Esophagus muscularis mucosa (tissue), 4 donors: Measurements from ENCODE around the gene GRB2. TPM values are rescaled to one million over a fixed set of nuclear protein-coding genes. Genes with fewer than 3 reads are reported as not detected.

Experiments used
- DNase-seq: peaks from one replicate; pipeline ENCODE4 v3.0.0-alpha.2; 2017; ENCODE audit errors: extremely low spot score
- H3K27ac ChIP-seq, 4 donors: fragments of 200-600 bp; sonication (generic); replicated peaks in 1 of 4; 1 replicate in 3 of 4; 2 replicates in 1 of 4; pipeline ENCODE4 v1.5.1; 2016 to 2019; ENCODE audit warnings: mild to moderate bottlenecking in 1 of 4
- H3K27me3 ChIP-seq, 4 donors: fragments of 200-600 bp; sonication (generic); one replicate each; pipeline versions ENCODE4 v1.5.1 to v1.6.0; 2016 to 2019
- H3K36me3 ChIP-seq, 4 donors: fragments of 200-600 bp; sonication (generic); one replicate each; pipeline ENCODE4 v1.5.1; 2016 to 2019
- H3K4me1 ChIP-seq, 4 donors: fragments of 200-600 bp; sonication (generic); one replicate each; pipeline ENCODE4 v1.5.1; 2016 to 2019
- H3K4me3 ChIP-seq, 4 donors: fragments of 200-600 bp; sonication (generic); 1 replicate in 2 of 4; 2 replicates in 2 of 4; pipeline ENCODE4 v1.5.1; 2016 to 2019; ENCODE audit warnings: mild to moderate bottlenecking in 4 of 4, moderate library complexity in 1 of 4
- H3K9me3 ChIP-seq, 4 donors: fragments of 200-600 bp; sonication (generic); 1 replicate in 3 of 4; 2 replicates in 1 of 4; pipeline ENCODE4 v1.5.1; 2016 to 2019
- EP300 ChIP-seq: sonication (generic); formaldehyde crosslinking; IDR thresholded peaks from one replicate; pipeline ENCODE4 v1.6.1; 2017; ENCODE audit warnings: antibody characterized with exemption
- POLR2A ChIP-seq: fragments of 450-650 bp; IDR thresholded peaks from one replicate; pipeline ENCODE4 v1.6.1; 2017; ENCODE audit warnings: antibody characterized with exemption, moderate library complexity, mild to moderate bottlenecking, low read depth
- POLR2AphosphoS5 ChIP-seq, 2 donors: sonication (generic); formaldehyde crosslinking; IDR thresholded peaks; one replicate each; pipeline ENCODE4 v1.6.1; 2017; ENCODE audit warnings: antibody characterized with exemption in 2 of 2
- WGBS: methylation state at CpG from one replicate; pipeline ENCODE4 v1.1.5; 2018; 5-methylcytosine and 5-hydroxymethylcytosine counted together
- intact Hi-C: fragments of 100-400 bp; cut with DNase I; formaldehyde crosslinking; loops from one replicate; pipeline ENCODE4 v1.15.1; 2023
- total RNA-seq, 4 donors: library from RNA; depleted of rRNA; stranded (reverse); fragments of >200 nt; gene quantifications; one replicate each; pipeline versions ENCODE4 v1.1.0 to v1.2.1, GENCODE V29; 2016
- TF ChIP-seq, protein P1 (sequence below), 3 experiments: fragments of 200-600 bp in 2 of 3; fragments of 450-650 bp in 1 of 3; sonication (generic) in 2 of 3; IDR thresholded peaks; one replicate each; pipeline ENCODE4 v1.5.1; 2017 to 2019; ENCODE audit warnings: antibody characterized with exemption in 3 of 3, mild to moderate bottlenecking in 2 of 3, moderate library complexity in 1 of 3

GRB2 gene
- total RNA-seq, 4 donors from 2014 or later = 84.3 to 140 (median 113) TPM

GRCh38 chr17:75327757-75328156, 77.7 kb downstream of the GRB2 start:
- H3K9me3 ChIP-seq = no peaks in the 10 kb centered on the region
- H3K27ac ChIP-seq = no peak overlapping the region
- WGBS = 75% methylated on average over 2 of the region's 2 CpGs
- intact Hi-C loops = loop anchor here (10.0 kb wide), 1 partner anchor 257 kb away; the partner anchor contains the start of gene MYO15B
- TF ChIP-seq POLR2AphosphoS5 (IDR thresholded peaks at IDR 0.05) (no peak), EP300 (no peak), POLR2A (no peak)
- TF ChIP-seq, protein P1, sequence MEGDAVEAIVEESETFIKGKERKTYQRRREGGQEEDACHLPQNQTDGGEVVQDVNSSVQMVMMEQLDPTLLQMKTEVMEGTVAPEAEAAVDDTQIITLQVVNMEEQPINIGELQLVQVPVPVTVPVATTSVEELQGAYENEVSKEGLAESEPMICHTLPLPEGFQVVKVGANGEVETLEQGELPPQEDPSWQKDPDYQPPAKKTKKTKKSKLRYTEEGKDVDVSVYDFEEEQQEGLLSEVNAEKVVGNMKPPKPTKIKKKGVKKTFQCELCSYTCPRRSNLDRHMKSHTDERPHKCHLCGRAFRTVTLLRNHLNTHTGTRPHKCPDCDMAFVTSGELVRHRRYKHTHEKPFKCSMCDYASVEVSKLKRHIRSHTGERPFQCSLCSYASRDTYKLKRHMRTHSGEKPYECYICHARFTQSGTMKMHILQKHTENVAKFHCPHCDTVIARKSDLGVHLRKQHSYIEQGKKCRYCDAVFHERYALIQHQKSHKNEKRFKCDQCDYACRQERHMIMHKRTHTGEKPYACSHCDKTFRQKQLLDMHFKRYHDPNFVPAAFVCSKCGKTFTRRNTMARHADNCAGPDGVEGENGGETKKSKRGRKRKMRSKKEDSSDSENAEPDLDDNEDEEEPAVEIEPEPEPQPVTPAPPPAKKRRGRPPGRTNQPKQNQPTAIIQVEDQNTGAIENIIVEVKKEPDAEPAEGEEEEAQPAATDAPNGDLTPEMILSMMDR (IDR thresholded peaks at IDR 0.05) = no peak
- H3K4me1 ChIP-seq = peaks cover 27 to 49% (median 37%) of the 10 kb centered on the region in 4 donors
- H3K36me3 ChIP-seq = peaks cover 3 to 33% (median 24%) of the 10 kb centered on the region in 4 donors
- H3K27me3 ChIP-seq = no peaks in the 10 kb centered on the region
- no peak overlapping the region for H3K4me3 ChIP-seq
- no peak for DNase-seq

DNA sequence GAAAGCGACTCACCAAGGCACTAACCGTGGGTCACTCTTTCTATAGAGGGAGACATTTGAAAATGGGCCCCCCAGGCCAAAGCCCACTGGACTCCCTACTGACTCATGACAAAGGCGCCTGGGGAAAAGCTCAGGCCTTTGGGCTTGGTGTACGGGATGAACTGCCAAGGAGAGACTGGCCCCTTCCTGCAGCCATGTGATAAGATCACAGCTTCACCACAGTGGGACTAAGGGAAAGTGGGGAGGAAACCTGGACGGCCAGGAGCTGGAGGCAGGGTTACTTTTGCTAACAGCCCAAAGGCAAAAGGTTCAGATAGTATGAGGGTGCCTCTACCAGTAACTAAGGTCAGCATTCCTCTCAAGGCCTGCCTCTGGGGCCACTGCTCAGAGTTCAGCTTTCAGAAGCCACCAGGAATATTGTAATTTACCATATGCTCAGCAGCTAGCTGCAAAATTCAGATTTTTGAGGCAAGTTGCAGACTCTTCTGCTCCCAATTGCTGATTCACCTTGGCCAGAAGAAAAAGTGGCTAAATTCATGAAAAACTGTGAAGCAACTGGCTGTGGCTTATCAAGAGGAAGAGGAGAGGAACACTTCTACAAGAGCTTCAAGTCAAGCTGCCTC, 79.1 kb downstream of the GRB2 start:
- intact Hi-C loops = loop anchor here (10.0 kb wide), 1 partner anchor 258 kb away; the partner anchor contains the start of gene MYO15B
- Histone ChIP-seq H3K36me3 (peaks cover 3 to 35% (median 26%) of the 10 kb centered on the region in 4 donors), H3K4me1 (peaks cover 27 to 43% (median 35%) of the 10 kb centered on the region in 4 donors), H3K9me3 (no peaks in the 10 kb centered on the region), H3K27ac (peak overlapping the region; percentile 7 to 64 (median 42)), H3K4me3 (no peak overlapping the region), H3K27me3 (no peaks in the 10 kb centered on the region)
- no peak for DNase-seq
- 60% methylated on average over 5 of the region's 5 CpGs for WGBS
- TF ChIP-seq, protein P1 (IDR thresholded peaks at IDR 0.05) = no peak
- TF ChIP-seq POLR2AphosphoS5 (IDR thresholded peaks at IDR 0.05) = no peak
- no peak for TF ChIP-seq POLR2A

- Histone ChIP-seq H3K27ac (peak overlapping the region; percentile 7 to 64 (median 42)), H3K9me3 (no peaks in the 10 kb centered on the region), H3K4me3 (no peak overlapping the region), H3K36me3 (peaks cover 4 to 37% (median 29%) of the 10 kb centered on the region in 4 donors), H3K4me1 (peaks cover 23 to 40% (median 33%) of the 10 kb centered on the region in 4 donors), H3K27me3 (no peaks in the 10 kb centered on the region)
- intact Hi-C loops = loop anchor here (10.0 kb wide), 1 partner anchor 259 kb away; the partner anchor contains the start of gene MYO15B
- DNase-seq = no peak
- 49% methylated on average over 7 of the region's 7 CpGs for WGBS
- TF ChIP-seq POLR2A = no peak
Measured at GRCh38 chr17:75325827-75326225, 79.7 kb downstream of the GRB2 start.

DNA sequence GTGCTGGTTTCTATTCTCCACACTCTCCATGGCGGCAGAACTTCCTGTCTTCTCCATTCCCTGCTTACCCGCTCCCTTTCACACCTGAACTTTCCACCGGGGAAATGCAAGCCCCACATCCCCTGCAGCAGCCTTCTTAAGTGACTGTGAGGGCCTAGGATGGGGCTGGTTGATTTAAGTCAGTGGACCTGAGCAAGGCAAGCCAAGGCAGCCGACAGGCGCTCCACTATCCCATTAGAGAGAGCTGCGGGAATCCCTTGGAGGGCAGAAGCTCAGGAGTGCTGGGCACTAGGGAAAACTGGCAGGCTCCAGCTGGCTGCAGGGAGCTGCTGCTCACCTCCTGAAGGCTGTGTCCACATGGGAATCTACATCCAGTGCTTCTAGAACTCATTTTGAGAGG, 80.1 kb downstream of the GRB2 start:
- no peaks in the 10 kb centered on the region for H3K27me3 ChIP-seq
- peaks cover 9 to 40% (median 32%) of the 10 kb centered on the region in 4 donors for H3K36me3 ChIP-seq
- H3K4me1 ChIP-seq = peaks cover 22 to 35% (median 32%) of the 10 kb centered on the region in 4 donors
- intact Hi-C loops = loop anchor here (10.0 kb wide), 1 partner anchor 259 kb away; the partner anchor contains the start of gene MYO15B
- TF ChIP-seq POLR2A (no peak), POLR2AphosphoS5 (IDR thresholded peaks at IDR 0.05) (no peak), EP300 (no peak)
- TF ChIP-seq, protein P1 (IDR thresholded peaks at IDR 0.05) = no peak
- 78% methylated on average over 6 of the region's 6 CpGs for WGBS
- no peaks in the 10 kb centered on the region for H3K9me3 ChIP-seq
- peak overlapping the region in 3 of 4 donors; percentile 14 to 64 (median 60) for H3K27ac ChIP-seq
- DNase-seq = no peak
- H3K4me3 ChIP-seq = no peak overlapping the region

DNA sequence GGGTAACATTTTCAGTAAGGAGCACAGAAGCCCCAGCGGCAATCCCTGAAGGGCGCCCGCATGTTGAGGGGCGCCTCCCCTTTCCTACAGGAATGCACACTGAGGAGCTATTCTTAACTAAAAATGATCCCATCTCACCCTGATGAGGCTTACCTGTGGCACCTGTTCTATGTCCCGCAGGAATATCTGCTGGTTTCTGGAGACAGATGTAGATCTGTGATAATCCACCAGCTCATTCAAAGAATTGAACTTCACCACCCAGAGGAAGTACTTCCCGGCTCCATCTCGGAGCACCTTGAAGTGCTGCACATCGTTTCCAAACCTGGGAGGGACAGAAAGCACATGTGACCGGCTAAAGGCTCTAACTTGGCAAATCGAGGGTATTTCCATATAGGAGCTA, 84.0 kb downstream of the GRB2 start:
- no peak for DNase-seq
- Histone ChIP-seq H3K9me3 (no peaks in the 10 kb centered on the region), H3K4me3 (no peak overlapping the region), H3K27ac (no peak overlapping the region), H3K27me3 (no peaks in the 10 kb centered on the region), H3K36me3 (peaks cover 22 to 68% (median 59%) of the 10 kb centered on the region in 4 donors), H3K4me1 (peaks cover 19 to 32% (median 28%) of the 10 kb centered on the region in 4 donors)
- intact Hi-C loops = loop anchor here (10.0 kb wide), 1 partner anchor 263 kb away; the partner anchor contains the start of gene MYO15B
- TF ChIP-seq EP300 = no peak
- TF ChIP-seq POLR2A = no peak
- TF ChIP-seq, protein P1 (IDR thresholded peaks at IDR 0.05) = no peak
- no peak for TF ChIP-seq POLR2AphosphoS5 (IDR thresholded peaks at IDR 0.05)
- 83% methylated on average over 5 of the region's 10 CpGs for WGBS
